SU-DHL-6 (cell line): ENCODE data around the gene SOCS1.

Experiments used
- H2AFZ ChIP-seq: fragments of 200-600 bp; sonication (generic); 2 replicates; pipeline ENCODE4 v1.6.1; 2014; ENCODE audit warnings: low read depth, mild to moderate bottlenecking, moderate library complexity, mixed read lengths, antibody characterized with exemption, low read length; ENCODE audit not compliant: severe bottlenecking
- H3F3A ChIP-seq: fragments of 200-600 bp; shearing (Covaris generic); 2 replicates; pipeline ENCODE4 v1.6.0; 2016; ENCODE audit warnings: antibody characterized with exemption, mild to moderate bottlenecking; ENCODE audit not compliant: insufficient read depth
- H3K27ac ChIP-seq: fragments of 200-600 bp; sonication (generic); 2 replicates; pipeline ENCODE4 v1.5.1; 2016; ENCODE audit warnings: low read depth, mild to moderate bottlenecking, low read length, moderate library complexity, mixed read lengths
- H3K27me3 ChIP-seq: fragments of 200-600 bp; sonication (generic), shearing (Covaris generic); 2 replicates; pipeline ENCODE4 v1.6.0; 2014; ENCODE audit warnings: mild to moderate bottlenecking, low read length
- H3K36me3 ChIP-seq: fragments of 200-600 bp; sonication (generic); 2 replicates; pipeline ENCODE4 v1.6.1; 2014; ENCODE audit warnings: mild to moderate bottlenecking, low read length, mixed read lengths
- H3K4me2 ChIP-seq: fragments of 300-600, 200-600 bp; shearing (Covaris generic), sonication (generic); 2 replicates; pipeline ENCODE4 v1.6.0; 2014; ENCODE audit warnings: low read length, low read depth, mild to moderate bottlenecking; ENCODE audit not compliant: poor library complexity, severe bottlenecking
- H3K4me3 ChIP-seq: fragments of 200-600 bp; sonication (generic); 2 replicates; pipeline ENCODE4 v1.5.1; 2014; ENCODE audit warnings: antibody characterized with exemption, low read length, mild to moderate bottlenecking, mixed read lengths; ENCODE audit not compliant: insufficient read depth, poor library complexity, severe bottlenecking
- H3K79me2 ChIP-seq: fragments of 200-600 bp; sonication (generic); 2 replicates; pipeline ENCODE4 v1.6.1; 2014; ENCODE audit warnings: mild to moderate bottlenecking, low read length, moderate library complexity; ENCODE audit not compliant: insufficient read depth
- H3K9ac ChIP-seq: fragments of 200-600 bp; sonication (generic); 2 replicates; pipeline ENCODE4 v1.7.0; 2014; ENCODE audit warnings: mild to moderate bottlenecking, low read length
- H3K9me2 ChIP-seq: fragments of 200-600 bp; sonication (generic); replicated peaks from 2 replicates; pipeline ENCODE4 v1.6.1; 2014; ENCODE audit warnings: low read length; ENCODE audit not compliant: insufficient read depth
- H3K9me3 ChIP-seq: fragments of 200-600 bp; sonication (generic); 2 replicates; pipeline ENCODE4 v1.6.1; 2014; ENCODE audit warnings: low read length, mixed read lengths; ENCODE audit not compliant: insufficient read depth
- H4K20me1 ChIP-seq: fragments of 200-600 bp; sonication (generic); 2 replicates; pipeline ENCODE4 v1.6.1; 2014; ENCODE audit warnings: low read depth, mild to moderate bottlenecking, antibody characterized with exemption, low read length, moderate library complexity, mixed read lengths
- CTCF ChIP-seq: fragments of 200-600 bp; sonication (generic); IDR thresholded peaks from one replicate; pipeline ENCODE4 v1.5.1; 2017; ENCODE audit warnings: antibody characterized with exemption, mild to moderate bottlenecking, low read length, moderate library complexity; ENCODE audit not compliant: insufficient read depth, poor library complexity, severe bottlenecking
- EZH2phosphoT487 ChIP-seq: fragments of 200-600 bp; sonication (generic), shearing (Covaris generic); conservative IDR thresholded peaks from 2 replicates; pipeline ENCODE4 v1.6.1; 2018; ENCODE audit warnings: mild to moderate bottlenecking, antibody characterized with exemption, low read length, moderate library complexity, mixed read lengths

The SOCS1 gene

DNA sequence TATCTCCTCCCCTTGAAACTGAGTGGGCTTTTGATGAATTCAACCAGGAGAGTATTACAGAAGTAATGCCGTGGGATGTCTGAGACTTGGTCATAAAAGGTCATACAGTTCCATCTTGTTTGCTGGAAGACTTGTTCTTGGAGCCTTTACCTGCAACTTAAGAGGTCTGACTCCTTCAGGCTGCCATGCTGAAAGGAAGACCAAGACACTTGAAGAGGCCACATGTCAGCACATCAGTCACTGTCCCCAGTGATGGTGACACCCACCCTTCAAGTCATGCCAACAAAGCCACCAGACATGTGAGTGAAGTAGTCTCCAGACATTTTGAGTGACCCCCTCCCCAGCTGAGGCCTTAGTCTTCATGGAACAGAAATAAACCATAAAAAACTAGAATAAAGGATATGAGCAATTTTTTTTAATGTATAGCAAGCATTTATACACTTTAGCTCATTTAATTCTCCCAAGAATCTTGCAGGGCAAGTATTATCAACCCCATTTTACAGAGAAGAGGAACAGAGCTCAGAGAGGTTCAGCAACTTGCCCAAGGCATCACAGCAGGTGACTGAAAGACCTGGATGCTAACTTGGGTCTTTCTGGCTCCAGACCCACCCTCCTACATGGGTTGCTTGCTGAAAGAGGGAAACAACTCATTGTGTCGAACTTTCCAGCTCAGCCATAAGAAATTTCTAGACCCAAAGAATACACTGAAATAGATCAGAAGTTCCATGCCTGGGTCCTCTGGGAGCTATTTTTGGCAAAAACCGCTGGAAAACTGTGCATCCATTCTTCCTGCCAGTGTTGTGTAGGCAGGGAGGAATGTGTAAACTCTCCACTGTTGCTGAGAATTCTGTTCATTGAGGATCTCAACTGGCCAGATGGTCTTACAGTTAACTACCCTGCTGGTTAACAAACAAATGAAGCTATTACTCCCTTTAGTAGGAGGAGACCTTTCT, 38.1 kb downstream of the SOCS1 start:
- Histone ChIP-seq H3K4me3 (no peak overlapping the region), H3K9me2 (no peaks in the 10 kb centered on the region), H3K4me2 (no peak overlapping the region), H3K27me3 (no peaks in the 10 kb centered on the region), H4K20me1 (no peaks in the 10 kb centered on the region), H3F3A (no peaks in the 10 kb centered on the region), H3K9me3 (peaks cover 9% of the 10 kb centered on the region; the same call in 1 of the 2 replicates), H3K36me3 (no peaks in the 10 kb centered on the region; the same call in 1 of the 2 replicates), H3K27ac (no peak overlapping the region), H2AFZ (no peak overlapping the region), H3K79me2 (no peaks in the 10 kb centered on the region), H3K9ac (no peak overlapping the region)
- no peak for TF ChIP-seq EZH2phosphoT487
- no peak for TF ChIP-seq CTCF

GRCh38 chr16:11215935-11216556, 40.0 kb downstream of the SOCS1 start:
- Histone ChIP-seq H3K79me2 (no peaks in the 10 kb centered on the region), H3K4me2 (no peak overlapping the region), H3K9me2 (no peaks in the 10 kb centered on the region), H3K9me3 (peaks cover 9% of the 10 kb centered on the region; the same call in 1 of the 2 replicates), H3K36me3 (no peaks in the 10 kb centered on the region; the same call in 1 of the 2 replicates), H2AFZ (no peak overlapping the region), H3K9ac (no peak overlapping the region), H3K4me3 (no peak overlapping the region), H3K27me3 (no peaks in the 10 kb centered on the region), H4K20me1 (no peaks in the 10 kb centered on the region), H3F3A (no peaks in the 10 kb centered on the region), H3K27ac (no peak overlapping the region)
- TF ChIP-seq EZH2phosphoT487 (no peak), CTCF (no peak)

DNA sequence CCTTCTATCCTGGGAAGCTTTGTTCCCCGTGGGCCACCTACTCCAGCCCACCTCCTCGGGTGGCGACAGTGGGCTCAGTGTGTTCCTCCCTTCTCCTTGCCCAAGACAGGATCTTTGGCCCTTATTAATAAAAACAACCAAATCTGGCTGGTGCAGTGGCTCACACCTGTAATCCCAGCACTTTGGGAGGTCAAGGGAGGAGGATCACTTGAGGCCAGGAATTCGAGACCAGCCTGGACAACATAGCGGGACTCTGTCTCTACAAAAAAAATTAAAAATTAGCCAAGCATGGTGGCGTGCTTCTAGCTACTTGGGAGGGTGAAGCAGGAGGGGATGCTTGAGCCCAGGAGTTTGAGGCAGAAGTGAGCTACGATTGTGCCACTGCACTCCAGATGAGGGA, 42.2 kb downstream of the SOCS1 start:
- Histone ChIP-seq H3K79me2 (no peaks in the 10 kb centered on the region), H3K9ac (no peak overlapping the region), H3K27ac (no peak overlapping the region), H3K27me3 (no peaks in the 10 kb centered on the region), H4K20me1 (no peaks in the 10 kb centered on the region), H3K9me2 (no peaks in the 10 kb centered on the region), H3K36me3 (no peaks in the 10 kb centered on the region; the same call in 1 of the 2 replicates), H2AFZ (no peak overlapping the region), H3K4me3 (no peak overlapping the region), H3K9me3 (peaks cover 7% of the 10 kb centered on the region; the same call in 1 of the 2 replicates), H3F3A (no peaks in the 10 kb centered on the region), H3K4me2 (no peak overlapping the region)
- TF ChIP-seq EZH2phosphoT487 (no peak), CTCF (no peak)
